ENCODE measurements around the gene HSPA14. TPM values are rescaled to one million over a fixed set of nuclear protein-coding genes. Genes with fewer than 3 reads are reported as not detected.

HSPA14 gene
- polyA plus RNA-seq, 1 donor from 2014 or later = 48.1 TPM

DNA sequence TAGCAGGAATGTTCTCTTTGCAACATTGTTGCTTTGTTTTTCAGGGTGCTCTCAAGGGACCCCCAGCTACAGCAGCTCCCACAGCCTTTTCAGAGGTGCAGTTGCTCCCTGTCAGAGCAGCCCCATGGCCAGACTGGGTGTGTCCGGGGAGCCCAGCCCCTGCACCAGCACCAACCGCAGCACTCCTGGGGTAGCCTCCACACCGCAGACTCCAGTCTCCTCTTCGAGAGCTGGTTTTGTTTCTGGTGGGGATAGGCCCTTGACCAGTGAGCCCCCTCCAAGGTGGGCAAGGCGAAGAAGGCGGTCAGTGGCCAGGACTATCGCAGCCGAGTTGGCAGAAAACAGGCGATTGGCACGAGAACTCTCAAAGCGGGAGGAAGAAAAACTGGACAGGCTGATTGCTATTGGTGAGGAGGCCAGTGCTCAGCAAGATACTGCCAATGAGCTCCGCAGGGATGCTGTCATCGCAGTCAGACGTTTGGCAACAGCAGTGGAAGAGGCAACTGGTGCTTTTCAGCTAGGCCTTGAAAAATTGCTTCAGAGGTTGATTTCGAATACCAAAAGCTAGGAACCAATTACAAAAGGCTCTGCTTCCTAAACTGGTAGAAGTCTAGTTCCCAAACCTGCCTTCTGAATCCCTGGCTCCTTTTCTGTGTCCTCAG, 5.4 kb downstream of the HSPA14 start:
- Histone ChIP-seq H3K4me2 (ENCODE audit: low read length) (no peak overlapping the region), H3K79me2 (replicated peaks; ENCODE audit: insufficient read depth, low read length) (peaks cover 17% of the 10 kb centered on the region), H3K9ac (ENCODE audit: low read length) (no peak overlapping the region), H3K36me3 (ENCODE audit: insufficient read depth, low read length) (peaks cover 11% of the 10 kb centered on the region), H3K4me3 (ENCODE audit: low read length) (no peak overlapping the region), H2AFZ (ENCODE audit: low read depth, low read length) (no peak overlapping the region), H3K9me2 (ENCODE audit: insufficient read depth, low read length) (no peaks in the 10 kb centered on the region), H3K27me3 (ENCODE audit: insufficient read depth, low read depth, low read length) (no peaks in the 10 kb centered on the region), H4K20me1 (ENCODE audit: insufficient read depth) (no peaks in the 10 kb centered on the region), H3K9me3 (ENCODE audit: low read length) (no peaks in the 10 kb centered on the region), H3F3A (ENCODE audit: insufficient read depth, low read length, poor library complexity, severe bottlenecking) (no peaks in the 10 kb centered on the region), H3K27ac (ENCODE audit: low read length) (no peak overlapping the region)
- TF ChIP-seq POLR2AphosphoS5 (IDR thresholded peaks at IDR 0.05) (no peak), RAD21 (conservative IDR thresholded peaks at IDR 0.05) (no peak), EP300 (conservative IDR thresholded peaks at IDR 0.05; ENCODE audit: poor library complexity, severe bottlenecking) (no peak), TAF1 (IDR thresholded peaks at IDR 0.05; ENCODE audit: low read depth) (no peak), MXI1 (conservative IDR thresholded peaks at IDR 0.05; ENCODE audit: poor library complexity, severe bottlenecking) (no peak), SMC3 (conservative IDR thresholded peaks at IDR 0.05; ENCODE audit: poor library complexity) (no peak), EZH2 (IDR thresholded peaks at IDR 0.05; ENCODE audit: borderline replicate concordance, insufficient read depth, low read length, poor library complexity, severe bottlenecking) (no peak)
- TF ChIP-seq, protein P1, sequence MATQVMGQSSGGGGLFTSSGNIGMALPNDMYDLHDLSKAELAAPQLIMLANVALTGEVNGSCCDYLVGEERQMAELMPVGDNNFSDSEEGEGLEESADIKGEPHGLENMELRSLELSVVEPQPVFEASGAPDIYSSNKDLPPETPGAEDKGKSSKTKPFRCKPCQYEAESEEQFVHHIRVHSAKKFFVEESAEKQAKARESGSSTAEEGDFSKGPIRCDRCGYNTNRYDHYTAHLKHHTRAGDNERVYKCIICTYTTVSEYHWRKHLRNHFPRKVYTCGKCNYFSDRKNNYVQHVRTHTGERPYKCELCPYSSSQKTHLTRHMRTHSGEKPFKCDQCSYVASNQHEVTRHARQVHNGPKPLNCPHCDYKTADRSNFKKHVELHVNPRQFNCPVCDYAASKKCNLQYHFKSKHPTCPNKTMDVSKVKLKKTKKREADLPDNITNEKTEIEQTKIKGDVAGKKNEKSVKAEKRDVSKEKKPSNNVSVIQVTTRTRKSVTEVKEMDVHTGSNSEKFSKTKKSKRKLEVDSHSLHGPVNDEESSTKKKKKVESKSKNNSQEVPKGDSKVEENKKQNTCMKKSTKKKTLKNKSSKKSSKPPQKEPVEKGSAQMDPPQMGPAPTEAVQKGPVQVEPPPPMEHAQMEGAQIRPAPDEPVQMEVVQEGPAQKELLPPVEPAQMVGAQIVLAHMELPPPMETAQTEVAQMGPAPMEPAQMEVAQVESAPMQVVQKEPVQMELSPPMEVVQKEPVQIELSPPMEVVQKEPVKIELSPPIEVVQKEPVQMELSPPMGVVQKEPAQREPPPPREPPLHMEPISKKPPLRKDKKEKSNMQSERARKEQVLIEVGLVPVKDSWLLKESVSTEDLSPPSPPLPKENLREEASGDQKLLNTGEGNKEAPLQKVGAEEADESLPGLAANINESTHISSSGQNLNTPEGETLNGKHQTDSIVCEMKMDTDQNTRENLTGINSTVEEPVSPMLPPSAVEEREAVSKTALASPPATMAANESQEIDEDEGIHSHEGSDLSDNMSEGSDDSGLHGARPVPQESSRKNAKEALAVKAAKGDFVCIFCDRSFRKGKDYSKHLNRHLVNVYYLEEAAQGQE (IDR thresholded peaks at IDR 0.05; ENCODE audit: borderline replicate concordance) = no peak
- TF ChIP-seq, protein P2, sequence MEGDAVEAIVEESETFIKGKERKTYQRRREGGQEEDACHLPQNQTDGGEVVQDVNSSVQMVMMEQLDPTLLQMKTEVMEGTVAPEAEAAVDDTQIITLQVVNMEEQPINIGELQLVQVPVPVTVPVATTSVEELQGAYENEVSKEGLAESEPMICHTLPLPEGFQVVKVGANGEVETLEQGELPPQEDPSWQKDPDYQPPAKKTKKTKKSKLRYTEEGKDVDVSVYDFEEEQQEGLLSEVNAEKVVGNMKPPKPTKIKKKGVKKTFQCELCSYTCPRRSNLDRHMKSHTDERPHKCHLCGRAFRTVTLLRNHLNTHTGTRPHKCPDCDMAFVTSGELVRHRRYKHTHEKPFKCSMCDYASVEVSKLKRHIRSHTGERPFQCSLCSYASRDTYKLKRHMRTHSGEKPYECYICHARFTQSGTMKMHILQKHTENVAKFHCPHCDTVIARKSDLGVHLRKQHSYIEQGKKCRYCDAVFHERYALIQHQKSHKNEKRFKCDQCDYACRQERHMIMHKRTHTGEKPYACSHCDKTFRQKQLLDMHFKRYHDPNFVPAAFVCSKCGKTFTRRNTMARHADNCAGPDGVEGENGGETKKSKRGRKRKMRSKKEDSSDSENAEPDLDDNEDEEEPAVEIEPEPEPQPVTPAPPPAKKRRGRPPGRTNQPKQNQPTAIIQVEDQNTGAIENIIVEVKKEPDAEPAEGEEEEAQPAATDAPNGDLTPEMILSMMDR (IDR thresholded peaks at IDR 0.05; ENCODE audit: poor library complexity, severe bottlenecking) = no peak

DNA sequence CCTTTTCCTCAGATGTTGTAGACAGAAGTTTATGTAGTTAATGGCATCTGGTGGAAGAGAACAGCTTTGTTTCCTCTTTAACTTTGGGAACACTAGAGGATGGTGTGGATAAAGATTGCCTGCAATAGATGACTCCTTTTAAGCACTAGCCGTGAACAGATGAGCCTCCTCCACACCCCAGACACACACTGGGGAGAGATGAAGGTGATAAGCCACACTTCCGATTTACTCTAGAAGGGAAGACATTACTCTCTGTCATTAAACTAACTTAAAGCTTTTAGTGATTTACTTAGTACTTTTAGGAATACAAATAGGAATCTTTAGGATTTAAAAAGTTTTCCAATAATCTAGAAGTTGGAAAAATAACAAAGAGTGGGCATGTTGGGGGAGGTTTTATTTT, 6.8 kb downstream of the HSPA14 start:
- no peaks in the 10 kb centered on the region for H3K9me3 ChIP-seq (ENCODE audit: low read length)
- H3K9me2 ChIP-seq (ENCODE audit: insufficient read depth, low read length) = no peaks in the 10 kb centered on the region
- peaks cover 11% of the 10 kb centered on the region for H3K79me2 ChIP-seq (replicated peaks; ENCODE audit: insufficient read depth, low read length)
- no peak overlapping the region for H3K4me3 ChIP-seq (ENCODE audit: low read length)
- H2AFZ ChIP-seq (ENCODE audit: low read depth, low read length) = no peak overlapping the region
- H3K27ac ChIP-seq (ENCODE audit: low read length) = no peak overlapping the region
- H3K36me3 ChIP-seq (ENCODE audit: insufficient read depth, low read length) = peaks cover 11% of the 10 kb centered on the region
- TF ChIP-seq RAD21 (conservative IDR thresholded peaks at IDR 0.05) = no peak
- H3F3A ChIP-seq (ENCODE audit: insufficient read depth, low read length, poor library complexity, severe bottlenecking) = no peaks in the 10 kb centered on the region
- no peak overlapping the region for H3K4me2 ChIP-seq (ENCODE audit: low read length)
- no peaks in the 10 kb centered on the region for H4K20me1 ChIP-seq (ENCODE audit: insufficient read depth)
- H3K9ac ChIP-seq (ENCODE audit: low read length) = no peak overlapping the region
- H3K27me3 ChIP-seq (ENCODE audit: insufficient read depth, low read depth, low read length) = no peaks in the 10 kb centered on the region

All from neural cell (in vitro differentiated cells).